ENCODE data around the gene MSRB1.

DNA sequence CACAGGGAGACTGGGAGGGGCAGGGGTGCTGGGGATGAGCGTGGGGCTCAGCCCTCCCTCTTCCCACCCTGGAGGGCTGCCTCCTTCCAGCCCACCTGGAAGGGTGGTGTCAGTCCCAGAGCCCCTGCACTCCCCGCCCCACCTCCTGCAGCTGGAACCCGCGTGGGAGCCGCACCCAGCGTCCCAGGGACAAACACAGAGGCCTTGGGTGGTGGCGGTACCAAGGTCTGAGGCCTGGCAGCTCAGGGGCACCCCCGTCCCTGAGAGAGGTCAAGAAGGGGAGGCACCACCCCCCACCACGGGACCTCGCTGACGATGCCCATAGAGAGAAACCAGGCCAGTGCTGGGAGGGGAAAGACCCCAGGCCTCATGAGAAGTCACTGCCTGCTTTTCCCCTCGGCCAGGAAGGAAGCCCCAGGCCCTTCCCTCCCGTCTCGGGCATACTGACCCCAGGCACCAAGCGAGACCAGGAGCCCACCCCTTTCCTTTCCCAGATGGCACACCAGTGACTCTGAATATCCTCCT is 28.9 kb downstream of the MSRB1 start:
- TF ChIP-seq, protein P1, sequence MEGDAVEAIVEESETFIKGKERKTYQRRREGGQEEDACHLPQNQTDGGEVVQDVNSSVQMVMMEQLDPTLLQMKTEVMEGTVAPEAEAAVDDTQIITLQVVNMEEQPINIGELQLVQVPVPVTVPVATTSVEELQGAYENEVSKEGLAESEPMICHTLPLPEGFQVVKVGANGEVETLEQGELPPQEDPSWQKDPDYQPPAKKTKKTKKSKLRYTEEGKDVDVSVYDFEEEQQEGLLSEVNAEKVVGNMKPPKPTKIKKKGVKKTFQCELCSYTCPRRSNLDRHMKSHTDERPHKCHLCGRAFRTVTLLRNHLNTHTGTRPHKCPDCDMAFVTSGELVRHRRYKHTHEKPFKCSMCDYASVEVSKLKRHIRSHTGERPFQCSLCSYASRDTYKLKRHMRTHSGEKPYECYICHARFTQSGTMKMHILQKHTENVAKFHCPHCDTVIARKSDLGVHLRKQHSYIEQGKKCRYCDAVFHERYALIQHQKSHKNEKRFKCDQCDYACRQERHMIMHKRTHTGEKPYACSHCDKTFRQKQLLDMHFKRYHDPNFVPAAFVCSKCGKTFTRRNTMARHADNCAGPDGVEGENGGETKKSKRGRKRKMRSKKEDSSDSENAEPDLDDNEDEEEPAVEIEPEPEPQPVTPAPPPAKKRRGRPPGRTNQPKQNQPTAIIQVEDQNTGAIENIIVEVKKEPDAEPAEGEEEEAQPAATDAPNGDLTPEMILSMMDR (IDR thresholded peaks at IDR 0.05) = no peak
- TF ChIP-seq EP300 (IDR thresholded peaks at IDR 0.05) (no peak), POLR2A (IDR thresholded peaks at IDR 0.05) (no peak)

Measured in ovary (tissue), 3 donors.